MV-4-11 (cell line): ENCODE data around the gene ZNF274.
"Not testable (repeated sequence)": the region's sequence is repeated elsewhere in the genome, so short reads cannot be mapped to it uniquely, and the experiment has no call there.

Experiments
- DNase-seq: peaks from one replicate; lab custom pipeline; 2025; lab: John Stamatoyannopoulos, UW

Gene ZNF274

GRCh38 chr19:58212336-58213074, 29.6 kb downstream of the ZNF274 start:
- DNase-seq, result peak; percentile 16

GRCh38 chr19:58213075-58213369, 30.2 kb downstream of the ZNF274 start:
- DNase-seq, result no peak

- no peak for DNase-seq
Measured at GRCh38 chr19:58217069-58217481, 34.2 kb downstream of the ZNF274 start.

- no peak for DNase-seq
Measured at GRCh38 chr19:58217607-58218391, 34.9 kb downstream of the ZNF274 start.

- DNase-seq, result no peak
Measured at GRCh38 chr19:58218899-58219298, 36.0 kb downstream of the ZNF274 start.

GRCh38 chr19:58227964-58228584, 45.2 kb downstream of the ZNF274 start:
- no peak for DNase-seq

- DNase-seq, result peak; percentile 67
Measured at GRCh38 chr19:58228585-58229254, 45.9 kb downstream of the ZNF274 start, which contains the start of gene ZNF544. Gene ZNF544 (plus strand): TSS chr19:58228914. CDS start chr19:58244024, 15,110 bp downstream.

- DNase-seq, result no peak
Measured at GRCh38 chr19:58229255-58229639, 46.4 kb downstream of the ZNF274 start.

- no peak for DNase-seq
Measured at GRCh38 chr19:58237324-58237723, 54.5 kb downstream of the ZNF274 start.

- no peak for DNase-seq
Measured at GRCh38 chr19:58243351-58243750, 60.5 kb downstream of the ZNF274 start.

GRCh38 chr19:58248886-58249285, 66.0 kb downstream of the ZNF274 start:
- DNase-seq, result no peak

GRCh38 chr19:58252102-58252685, 69.3 kb downstream of the ZNF274 start:
- DNase-seq, result peak; percentile 29

- DNase-seq, result not testable (repeated sequence)
Measured at GRCh38 chr19:58258259-58258658, 75.4 kb downstream of the ZNF274 start.

GRCh38 chr19:58261600-58261967, 78.7 kb downstream of the ZNF274 start:
- no peak for DNase-seq

- DNase-seq, result no peak
Measured at GRCh38 chr19:58261968-58262921, 79.4 kb downstream of the ZNF274 start.

GRCh38 chr19:58262922-58263296, 80.0 kb downstream of the ZNF274 start:
- DNase-seq, result no peak
